HS-5 (cell line): ENCODE data around the gene LSS.

Experiments used
- DNase-seq: peaks from one replicate; pipeline ENCODE4 v3.0.0-alpha.2; 2012; ENCODE audit warnings: low read depth

Gene LSS

GRCh38 chr21:46218906-46219590 is 9.5 kb downstream of the LSS start:
- DNase-seq, result no peak

- DNase-seq, result no peak
Measured at GRCh38 chr21:46217511-46218196, 10.9 kb downstream of the LSS start.

DNA sequence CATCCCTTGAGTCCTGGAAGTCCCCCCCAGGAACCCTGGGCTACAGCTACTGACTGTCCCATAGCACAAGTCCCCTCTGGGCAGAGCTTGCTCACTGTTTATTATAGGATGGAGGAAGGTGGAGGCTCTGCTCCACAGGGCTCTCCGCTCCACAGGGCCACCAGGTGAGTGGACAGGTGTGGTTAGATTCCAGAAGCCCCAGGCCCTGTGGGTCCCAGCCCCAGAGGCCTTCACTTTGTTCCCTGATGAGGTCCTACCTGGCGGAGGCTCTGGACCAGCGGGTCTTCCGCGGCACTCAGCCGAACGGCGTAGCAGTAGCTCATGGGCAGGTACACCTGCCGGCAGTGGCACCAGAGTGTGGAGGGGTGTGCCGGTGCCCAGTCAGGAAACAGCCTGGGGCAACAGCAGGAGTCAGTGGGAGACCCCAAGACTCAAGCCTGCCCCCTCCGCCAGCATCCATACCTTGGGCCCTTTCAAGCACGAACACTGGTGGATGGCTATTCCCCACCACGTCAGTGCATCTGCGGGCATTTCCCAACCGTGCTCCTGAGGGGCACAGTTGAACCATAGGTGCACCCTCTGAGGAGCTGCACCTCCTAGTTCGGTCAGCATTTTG is 12.3 kb downstream of the LSS start:
- DNase-seq, result no peak

DNA sequence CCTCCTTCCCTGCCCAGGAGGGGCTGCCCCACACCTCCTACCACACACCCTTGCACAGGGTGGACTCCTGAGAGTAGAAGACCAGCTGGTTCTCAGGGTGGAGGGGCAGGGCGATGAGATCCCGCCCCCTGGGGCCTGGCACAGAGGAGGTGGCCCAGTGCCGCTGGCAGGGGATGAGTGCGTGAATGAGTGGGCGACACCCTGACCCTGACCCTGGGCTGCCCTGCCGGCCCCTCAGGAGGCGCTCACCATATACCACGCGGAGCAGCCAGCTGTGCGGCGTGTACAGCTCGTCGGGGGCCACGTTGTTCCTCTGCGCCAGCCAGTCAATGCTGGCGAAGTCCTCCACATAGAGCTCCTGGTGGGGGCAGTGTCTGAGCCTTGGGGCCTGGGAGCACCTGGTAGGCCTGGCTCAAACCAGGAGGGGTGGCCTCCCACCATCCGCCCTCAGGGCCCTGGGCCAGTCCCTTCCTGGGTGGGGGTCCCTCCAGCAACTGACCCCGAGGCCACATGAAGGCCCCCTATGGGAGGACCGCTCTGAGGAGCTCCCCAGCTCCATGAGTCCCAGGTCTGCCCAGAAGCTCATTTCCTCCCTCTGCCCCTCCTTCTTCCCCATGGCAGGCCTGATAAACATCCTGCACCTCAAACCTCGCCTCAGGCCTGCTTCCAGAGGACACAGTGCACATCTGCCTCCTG is 13.0 kb downstream of the LSS start:
- DNase-seq, result no peak

GRCh38 chr21:46214478-46215340 is 13.9 kb downstream of the LSS start:
- DNase-seq, result no peak

GRCh38 chr21:46213620-46214286 is 14.8 kb downstream of the LSS start:
- DNase-seq, result no peak

DNA sequence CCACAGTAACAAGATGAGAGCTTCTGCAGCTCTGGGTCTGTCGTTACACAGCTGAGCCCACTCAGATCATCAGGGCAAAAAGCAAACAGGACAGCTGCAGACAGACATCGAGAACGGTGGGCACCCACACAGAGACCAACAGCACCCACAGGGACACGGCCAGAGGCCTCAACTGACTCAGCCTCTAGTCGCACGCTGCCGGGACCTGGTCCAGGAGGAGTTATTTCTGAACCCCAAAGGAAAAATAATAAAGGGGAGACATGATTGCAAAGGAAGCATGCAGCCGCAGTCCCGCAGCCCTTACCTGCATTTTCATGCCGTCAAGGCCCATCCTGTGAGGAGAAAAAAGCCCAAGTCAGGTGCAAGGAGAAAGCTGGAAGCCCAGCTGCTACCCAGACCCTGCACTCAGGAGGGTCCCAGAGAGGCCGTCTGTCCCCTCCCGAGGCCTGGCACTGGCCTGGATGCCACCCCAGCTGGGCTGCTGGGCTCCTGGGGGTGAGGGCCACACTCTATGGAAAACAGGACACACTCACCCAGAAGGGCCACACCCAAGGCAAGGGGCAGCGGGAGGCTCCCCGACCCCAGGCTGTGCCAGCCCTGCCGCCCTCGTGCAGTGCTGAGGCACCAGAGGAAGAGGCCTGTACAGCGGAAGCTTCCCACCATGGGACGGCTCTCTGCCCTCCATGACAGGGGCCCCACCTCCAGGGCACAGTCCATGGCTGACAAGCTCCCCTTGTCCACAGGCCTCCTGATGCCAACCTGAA is 15.7 kb downstream of the LSS start:
- DNase-seq, result no peak

DNA sequence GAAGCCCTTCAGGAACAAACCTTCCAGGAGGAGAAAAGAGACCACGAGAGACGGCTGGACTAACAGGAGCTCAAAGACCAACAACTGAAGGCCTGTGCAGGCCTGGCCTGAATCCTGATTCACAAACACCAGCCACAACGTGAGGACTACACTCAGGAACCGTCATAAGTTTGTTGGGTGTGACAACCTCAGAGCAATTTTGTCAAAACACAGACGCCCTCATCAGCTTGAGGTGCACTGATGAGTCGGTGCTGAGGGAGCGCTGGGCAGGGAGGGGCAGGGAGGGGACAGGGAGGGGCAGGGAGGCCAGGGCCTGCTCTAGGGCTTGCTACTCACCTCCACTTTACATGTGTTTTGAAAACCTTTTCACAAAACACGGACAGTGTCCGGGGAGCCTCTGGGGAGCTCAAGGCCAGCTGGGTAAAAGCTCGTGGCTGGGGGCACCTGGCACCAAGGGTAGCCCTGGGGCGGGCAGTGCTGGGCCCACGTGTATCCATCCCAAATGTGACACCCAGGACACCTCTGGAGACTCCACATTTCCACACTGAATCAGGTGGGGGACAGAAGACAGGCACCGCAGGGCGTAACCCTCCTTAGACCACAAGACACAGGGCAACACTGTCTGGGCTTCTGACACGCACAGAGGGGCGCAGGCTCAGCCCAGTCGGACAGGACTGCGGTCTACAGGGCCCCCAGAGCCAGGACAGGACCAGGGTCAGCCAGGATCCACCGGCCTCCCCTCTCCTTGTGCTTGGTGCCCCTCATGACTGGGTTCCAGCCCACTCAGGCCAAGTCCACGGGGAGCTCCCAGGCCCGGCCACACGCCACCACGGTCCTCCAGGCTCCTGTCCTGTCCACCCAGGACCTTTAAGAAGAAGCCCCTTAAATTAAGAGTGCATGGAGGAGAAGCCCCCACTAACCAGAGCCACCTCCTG is 16.5 kb downstream of the LSS start:
- no peak for DNase-seq

DNA sequence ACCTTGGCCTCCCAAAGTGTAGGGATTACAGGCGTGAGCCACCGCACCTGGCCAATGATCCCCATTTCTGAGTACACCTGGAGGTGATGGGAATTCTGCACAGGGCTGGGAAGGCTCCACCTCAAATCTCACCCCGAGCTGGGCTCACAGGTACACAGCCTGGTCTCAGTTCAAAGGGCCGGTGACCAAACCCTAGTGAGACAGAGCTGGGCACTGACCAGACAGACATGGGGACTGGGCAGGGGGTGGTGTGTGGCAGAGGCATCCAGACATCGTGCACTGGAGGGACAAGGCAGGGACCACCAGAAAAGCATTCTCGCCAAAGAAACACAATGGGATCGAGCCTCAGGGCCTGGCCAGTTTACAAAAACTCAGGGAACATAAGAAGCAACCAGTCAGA is 17.2 kb downstream of the LSS start:
- no peak for DNase-seq

- no peak for DNase-seq
Measured at GRCh38 chr21:46210378-46211136, 18.0 kb downstream of the LSS start.

GRCh38 chr21:46208761-46209721 is 19.5 kb downstream of the LSS start:
- DNase-seq, result no peak

DNA sequence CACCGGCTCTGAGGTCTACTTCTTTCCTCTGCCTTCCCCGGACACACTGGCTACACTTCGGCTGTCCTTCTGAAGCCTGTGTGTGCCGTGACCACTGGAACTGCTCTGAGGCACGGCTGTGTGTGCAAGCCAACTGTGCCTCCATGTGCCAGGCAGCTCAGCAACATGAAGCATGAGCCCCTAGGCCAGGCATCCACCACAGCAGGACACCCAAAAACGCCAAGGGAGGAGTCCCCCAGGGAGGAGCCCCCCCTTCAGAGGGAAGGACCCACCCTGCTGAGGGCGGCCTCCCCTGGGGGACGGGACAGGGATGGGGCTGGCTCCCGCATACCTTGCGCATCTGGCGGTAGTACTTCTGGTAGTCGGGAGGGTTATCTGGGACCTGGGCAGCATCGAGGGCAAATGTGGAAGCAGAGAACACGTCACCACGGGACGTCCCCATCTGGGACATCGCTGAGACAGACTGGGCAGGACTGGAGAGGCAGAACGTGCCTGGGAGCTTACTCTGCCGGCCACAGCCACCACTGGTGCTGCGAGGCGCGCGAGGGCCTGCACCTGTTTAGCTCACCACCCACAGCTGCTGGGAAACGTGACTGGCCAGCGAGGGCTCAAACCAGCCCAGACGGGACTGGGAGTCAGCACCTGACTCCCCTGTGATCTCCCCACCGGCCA is 20.5 kb downstream of the LSS start:
- DNase-seq, result no peak

DNA sequence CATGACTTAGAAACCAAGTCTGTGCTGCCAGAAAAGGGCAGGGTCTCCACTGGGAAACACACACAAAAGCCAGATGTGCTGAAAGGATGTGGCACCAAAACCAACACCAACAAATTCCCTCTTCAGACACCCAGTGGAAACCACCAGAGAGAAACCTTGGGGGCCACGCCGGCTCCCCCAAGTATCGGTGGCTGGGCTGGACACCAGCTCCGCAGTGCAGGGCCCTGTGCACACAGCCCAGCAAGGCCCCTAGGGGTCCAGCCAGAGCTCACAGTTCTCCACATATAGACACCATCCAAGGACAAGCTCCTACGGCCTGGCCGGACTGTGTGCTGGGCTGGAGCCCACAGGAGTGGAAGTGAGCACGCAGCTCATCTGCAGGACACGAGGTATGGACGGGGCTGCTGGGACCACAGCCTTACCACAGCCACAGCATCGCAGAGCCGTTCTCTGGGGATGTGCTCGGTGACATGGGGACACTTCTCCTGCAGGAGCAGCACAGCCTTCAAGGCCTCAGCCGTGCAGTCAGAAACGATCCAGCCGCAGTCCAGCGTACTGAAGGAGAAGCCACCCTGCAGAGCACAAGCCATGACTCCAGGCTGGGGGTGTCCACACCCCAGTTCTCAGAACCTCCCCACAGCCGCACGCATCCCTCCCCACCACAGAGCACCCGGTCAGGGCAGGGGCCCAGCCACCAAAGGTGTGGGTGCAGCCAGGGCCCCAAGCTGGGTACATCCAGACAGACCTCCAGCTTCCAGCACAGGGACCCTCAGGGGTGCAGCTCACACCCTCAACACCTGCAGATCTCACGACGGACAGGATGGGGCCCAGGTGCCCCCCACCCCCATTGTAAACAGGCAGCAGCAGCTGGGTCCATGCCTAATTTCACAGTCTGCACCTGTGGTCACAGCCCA is 21.3 kb downstream of the LSS start:
- no peak for DNase-seq

GRCh38 chr21:46206163-46207005 is 22.2 kb downstream of the LSS start:
- no peak for DNase-seq

DNA sequence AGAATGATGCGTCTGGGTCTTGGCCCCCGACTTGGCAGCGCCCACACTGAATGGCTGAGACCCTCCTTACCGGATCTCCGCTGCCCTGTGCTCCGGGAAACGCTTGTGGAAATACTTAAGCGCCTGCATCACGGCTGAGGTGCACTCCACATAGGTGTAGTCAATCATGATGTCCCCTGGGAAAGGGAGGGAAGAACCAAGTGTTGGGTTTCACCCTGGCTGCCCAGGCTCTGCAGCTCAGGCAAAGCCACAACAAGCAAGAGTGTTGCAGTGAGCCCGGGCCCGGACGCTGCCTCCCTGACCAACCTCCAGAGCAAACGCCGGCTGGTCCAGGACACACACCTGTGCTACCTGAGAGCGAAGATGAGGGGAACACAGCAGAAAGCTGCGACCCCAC is 22.8 kb downstream of the LSS start:
- no peak for DNase-seq
